HEK293 (cell line): ENCODE results near the gene LPO.

Source experiments
- ATF2 ChIP-seq: fragments of 450-650 bp; formaldehyde crosslinking; IDR thresholded peaks from 2 replicates; pipeline ENCODE4 v1.5.1; 2016; ENCODE audit warnings: missing biosample characterization, missing genetic modification characterization, low read depth
- CTCF ChIP-seq: fragments of 450-650 bp; formaldehyde crosslinking; IDR thresholded peaks from 2 replicates; pipeline ENCODE4 v1.5.1; 2016; ENCODE audit warnings: missing biosample characterization, missing genetic modification characterization
- GLI2 ChIP-seq: fragments of 450-650 bp; formaldehyde crosslinking; IDR thresholded peaks from 2 replicates; pipeline ENCODE4; 2017; ENCODE audit warnings: missing biosample characterization, missing genetic modification characterization, low read depth, borderline replicate concordance
- PATZ1 ChIP-seq: fragments of 450-650 bp; formaldehyde crosslinking; IDR thresholded peaks from 2 replicates; pipeline ENCODE4 v1.5.1; 2016; ENCODE audit warnings: missing biosample characterization, missing genetic modification characterization
- SP2 ChIP-seq: fragments of 450-650 bp; formaldehyde crosslinking; IDR thresholded peaks from 2 replicates; pipeline ENCODE4 v1.5.1; 2016; ENCODE audit warnings: missing biosample characterization, missing genetic modification characterization
- ZNF112 ChIP-seq: fragments of 450-650 bp; formaldehyde crosslinking; IDR thresholded peaks from 2 replicates; pipeline ENCODE4 v1.5.0; 2017; ENCODE audit warnings: missing biosample characterization, missing genetic modification characterization
- ZNF157 ChIP-seq: fragments of 450-650 bp; formaldehyde crosslinking; IDR thresholded peaks from 2 replicates; pipeline ENCODE4 v1.5.1; 2016; ENCODE audit warnings: missing biosample characterization, missing genetic modification characterization
- ZNF248 ChIP-seq: fragments of 450-650 bp; formaldehyde crosslinking; IDR thresholded peaks from 2 replicates; pipeline ENCODE4 v1.5.1; 2017; ENCODE audit warnings: missing biosample characterization, missing genetic modification characterization
- ZNF274 ChIP-seq, 2 experiments: fragments of 200-500 bp in 1 of 2; fragments of 450-650 bp in 1 of 2; sonication (Bioruptor generic) in 1 of 2; formaldehyde crosslinking in 1 of 2; IDR thresholded peaks; 2 replicates each; pipeline versions ENCODE4 v1.5.1 to v1.6.1; 2014 to 2016; ENCODE audit warnings: borderline replicate concordance in 1 of 2, inconsistent platforms in 1 of 2, low read length in 1 of 2, missing biosample characterization in 1 of 2, missing genetic modification characterization in 1 of 2
- ZNF510 ChIP-seq: fragments of 450-650 bp; formaldehyde crosslinking; IDR thresholded peaks from 2 replicates; pipeline ENCODE4 v1.5.1; 2018; ENCODE audit warnings: mild to moderate bottlenecking, missing genetic modification characterization, missing biosample characterization; ENCODE audit not compliant: insufficient replicate concordance
- ZNF513 ChIP-seq: fragments of 450-650 bp; IDR thresholded peaks from 2 replicates; pipeline ENCODE4 v1.5.1; 2018; ENCODE audit warnings: missing biosample characterization, missing genetic modification characterization
- ZSCAN18 ChIP-seq: fragments of 450-650 bp; formaldehyde crosslinking; IDR thresholded peaks from 2 replicates; pipeline ENCODE4 v1.5.1; 2016; ENCODE audit warnings: missing biosample characterization, missing genetic modification characterization

- TF ChIP-seq GLI2 (tag by site-specific recombination) (no peak), ZNF248 (tag by site-specific recombination) (no peak), ZNF112 (no peak), PATZ1 (tag by site-specific recombination) (no peak), SP2 (tag by site-specific recombination) (no peak), ZSCAN18 (tag by site-specific recombination) (no peak), ZNF510 (tag by site-specific recombination) (no peak), ZNF513 (tag by site-specific recombination) (no peak), CTCF (no peak), ZNF157 (tag by site-specific recombination) (no peak), ZNF274 (IDR thresholded peaks at IDR 0.05; ENCODE audit: low read length) (no peak), ZNF274 (tag by site-specific recombination; IDR thresholded peaks at IDR 0.05; ENCODE audit: borderline replicate concordance) (no peak), ATF2 (tag by site-specific recombination) (no peak)
These were observed 34.2 kb downstream of the LPO start for GRCh38 chr17:58272367-58273280.
